HUDEP-2 (cell line): Measurements from ENCODE around the gene NUDT16.

Experiments
- DNase-seq, 76 experiments: peaks; one replicate each; lab custom pipeline; 2025; ENCODE audit not compliant: unreplicated experiment in 76 of 76; lab: John Stamatoyannopoulos, UW

The NUDT16 gene

DNA sequence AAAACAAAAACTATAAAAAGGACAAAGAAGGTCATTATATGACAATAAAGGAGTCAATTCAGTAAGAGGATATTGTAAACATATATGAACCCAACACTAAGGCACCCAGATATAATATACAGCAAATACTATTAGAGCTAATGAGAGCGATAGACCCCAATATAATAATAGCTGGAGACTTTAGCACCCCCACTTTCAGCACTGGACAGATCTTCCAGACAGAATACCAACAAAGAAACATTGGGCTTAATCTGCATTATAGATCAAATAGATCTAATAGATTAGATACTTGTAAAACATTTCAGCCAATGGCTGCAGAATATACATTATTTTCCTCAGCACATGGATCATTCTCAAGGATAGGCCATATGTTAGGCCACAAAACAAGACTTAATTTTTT lies 53.4 kb downstream of the NUDT16 start:
- DNase-seq, result no peak
